ENCODE results near the gene SCFD1. TPM values are rescaled to one million over a fixed set of nuclear protein-coding genes. Genes with fewer than 3 reads are reported as not detected.

The SCFD1 gene
- total RNA-seq, 6 experiments from 2014 or later, result 26.5 to 44.6 (median 34.8) TPM

DNA sequence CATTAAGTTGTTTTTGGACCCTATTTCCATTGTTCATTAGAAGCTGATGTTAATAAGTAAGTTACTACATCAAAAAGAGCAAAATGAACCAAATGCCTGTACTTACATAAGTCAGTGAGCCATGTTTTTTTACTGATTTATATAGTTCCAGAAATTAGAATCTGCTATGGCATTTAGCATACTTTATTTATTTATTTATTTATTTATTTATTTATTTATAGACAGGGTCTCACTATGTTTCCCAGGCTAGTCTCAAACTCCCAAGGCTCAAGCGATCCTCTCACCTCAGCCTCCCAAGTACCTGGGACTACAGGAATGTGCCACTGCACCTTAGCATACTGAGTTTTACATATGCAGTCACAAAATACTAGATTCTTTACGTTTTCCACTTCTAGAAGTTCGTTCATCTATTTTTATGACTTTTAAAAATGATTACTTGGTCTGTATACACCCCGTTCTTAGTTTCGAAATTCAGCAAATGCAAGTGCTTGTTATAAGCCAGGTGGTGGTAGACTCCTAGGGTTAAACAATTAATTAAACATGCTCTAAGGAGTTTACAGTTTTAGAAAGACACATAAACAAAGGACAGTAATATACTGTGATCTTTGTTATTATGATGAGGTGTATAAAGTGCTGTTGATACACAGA, 69.8 kb downstream of the SCFD1 start:
- no peaks in the 10 kb centered on the region for H3K9me3 ChIP-seq
- 91% methylated on average over 5 of the region's 5 CpGs for WGBS (ENCODE audit: insufficient coverage, low coverage, low lambda C conversion rate, missing lambda C conversion rate)
- no peak overlapping the region for H3K27ac ChIP-seq
- TF ChIP-seq CTCF (IDR thresholded peaks at IDR 0.05) (no peak), POLR2A (IDR thresholded peaks at IDR 0.05) (no peak)
- peaks cover 0 to 22% (median 3%) of the 10 kb centered on the region in 4 donors for H3K4me1 ChIP-seq
- intact Hi-C loops (cut with DNase I), result no loop called here
- no peak for DNase-seq
- H3K4me3 ChIP-seq, result no peak overlapping the region
- ATAC-seq, result no peak
- H3K36me3 ChIP-seq, result no peaks in the 10 kb centered on the region
- no peaks in the 10 kb centered on the region for H3K27me3 ChIP-seq

DNA sequence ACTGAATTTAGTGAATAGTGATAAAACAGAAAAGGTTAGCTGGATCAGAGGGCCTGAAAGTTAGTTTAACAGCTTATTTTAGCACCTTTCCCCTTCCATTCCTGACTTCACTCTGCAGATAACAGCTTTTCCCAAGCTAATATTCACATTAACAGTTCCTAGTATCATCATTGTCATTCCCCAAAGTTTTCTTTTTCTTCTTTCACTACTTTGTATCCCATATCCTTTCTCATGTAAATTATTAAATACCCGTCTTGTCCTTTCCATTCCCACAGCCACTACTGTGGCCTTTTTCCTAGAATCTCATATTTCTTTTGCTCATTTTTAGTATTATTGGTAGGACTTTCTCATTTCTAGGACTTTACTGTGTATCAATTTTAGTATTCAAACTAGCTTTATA, 70.5 kb downstream of the SCFD1 start:
- Histone ChIP-seq H3K9me3 (no peaks in the 10 kb centered on the region), H3K4me3 (no peak overlapping the region), H3K27me3 (no peaks in the 10 kb centered on the region), H3K36me3 (no peaks in the 10 kb centered on the region), H3K4me1 (peaks cover 0 to 22% (median 3%) of the 10 kb centered on the region in 4 donors), H3K27ac (no peak overlapping the region)
- no peak for TF ChIP-seq CTCF (IDR thresholded peaks at IDR 0.05)
- DNase-seq (no peak), ATAC-seq (no peak)
- intact Hi-C loops (cut with DNase I), result no loop called here
- 69% methylated on average over 1 of the region's 1 CpG for WGBS (ENCODE audit: insufficient coverage, low coverage, low lambda C conversion rate, missing lambda C conversion rate)

DNA sequence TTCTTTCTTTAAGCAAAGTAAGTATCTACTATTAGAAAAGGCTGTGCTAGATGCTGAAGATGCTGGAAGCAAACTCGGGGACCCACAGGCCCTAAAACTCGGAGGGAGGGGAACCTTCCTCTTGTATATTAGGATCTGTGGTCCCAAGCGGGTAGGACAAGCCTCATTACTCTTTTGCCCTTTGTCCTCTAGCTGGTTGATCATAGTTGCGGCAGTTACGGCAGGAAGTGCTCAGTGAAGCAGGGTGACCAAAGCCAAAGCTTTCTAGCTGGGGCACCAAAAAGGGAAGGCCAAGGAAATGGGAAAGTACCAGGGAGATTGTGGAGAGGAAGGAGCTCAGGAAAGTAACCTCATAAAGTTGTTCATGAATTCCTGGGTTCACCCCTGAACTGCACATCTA, 76.3 kb downstream of the SCFD1 start:
- DNase-seq, result no peak
- intact Hi-C loops (cut with DNase I), result no loop called here

DNA sequence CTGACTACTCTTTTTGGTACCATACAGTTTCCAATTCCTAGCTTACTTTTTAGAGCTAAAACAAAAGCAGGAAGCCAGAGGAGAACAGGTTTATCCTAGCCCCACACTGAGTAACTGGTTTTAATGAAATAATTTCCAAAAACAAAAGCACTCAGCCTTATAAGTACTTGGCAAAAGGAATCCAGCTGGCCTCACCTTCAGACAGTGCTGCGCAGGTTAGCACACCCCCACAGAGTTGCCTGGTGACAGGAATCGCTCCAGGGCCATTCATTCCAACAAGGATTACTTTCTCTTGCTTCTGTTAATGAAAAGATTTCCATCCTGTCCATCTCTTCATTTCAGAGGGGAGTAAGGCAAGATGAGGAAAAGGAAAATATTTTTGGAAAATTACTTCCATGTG, 84.6 kb downstream of the SCFD1 start:
- Histone ChIP-seq H3K9me3 (no peaks in the 10 kb centered on the region), H3K27me3 (no peaks in the 10 kb centered on the region), H3K4me1 (no peaks in the 10 kb centered on the region), H3K27ac (no peak overlapping the region), H3K36me3 (peaks cover 0 to 24% (median 10%) of the 10 kb centered on the region in 4 donors), H3K4me3 (no peak overlapping the region)
- 100% methylated on average over 2 of the region's 2 CpGs for WGBS (ENCODE audit: insufficient coverage, low coverage, low lambda C conversion rate, missing lambda C conversion rate)
- no peak for DNase-seq
- intact Hi-C loops (cut with DNase I), result no loop called here
- TF ChIP-seq CTCF (IDR thresholded peaks at IDR 0.05) (no peak), POLR2A (IDR thresholded peaks at IDR 0.05) (no peak)
- no peak for ATAC-seq

More for the DNA sequence above, 76.3 kb downstream of the SCFD1 start:
- H3K27me3 ChIP-seq, result no peaks in the 10 kb centered on the region
- no peak overlapping the region for H3K4me3 ChIP-seq
- H3K27ac ChIP-seq, result no peak overlapping the region
- H3K9me3 ChIP-seq, result no peaks in the 10 kb centered on the region
- WGBS (ENCODE audit: insufficient coverage, low coverage, low lambda C conversion rate, missing lambda C conversion rate), result 93% methylated on average over 5 of the region's 5 CpGs
- no peaks in the 10 kb centered on the region for H3K4me1 ChIP-seq
- peaks cover 0 to 9% (median 0%) of the 10 kb centered on the region in 4 donors for H3K36me3 ChIP-seq
- ATAC-seq, result no peak
- TF ChIP-seq POLR2A (IDR thresholded peaks at IDR 0.05), result no peak
- TF ChIP-seq CTCF (IDR thresholded peaks at IDR 0.05), result no peak

Data from right lobe of liver (tissue), 6 donors.